Measurements from ENCODE around the gene GALNT7. TPM values are rescaled to one million over a fixed set of nuclear protein-coding genes. Genes with fewer than 3 reads are reported as not detected.

Gene GALNT7
- total and polyA plus RNA-seq, 4 donors = 0.65 to 13.0 (median 2.1) TPM

DNA sequence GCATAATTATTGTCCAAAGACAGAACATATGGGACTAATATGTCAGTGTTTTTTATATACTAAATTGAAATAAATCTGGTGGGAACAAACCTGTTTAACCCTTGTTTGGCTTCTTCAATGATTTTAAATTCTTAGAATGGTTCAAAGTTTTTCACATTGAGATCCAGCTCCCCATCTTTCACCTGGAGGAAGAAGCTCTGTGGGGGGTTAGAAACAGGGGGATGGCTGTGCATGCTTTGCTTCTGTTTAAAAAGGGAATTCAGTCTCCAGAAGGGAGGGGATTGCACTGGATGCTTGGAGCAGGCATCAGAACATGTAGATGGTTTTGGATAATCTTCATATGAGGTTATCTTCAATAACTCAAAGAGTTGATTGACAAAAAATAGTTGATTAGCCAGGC lies 72.1 kb downstream of the GALNT7 start (continued):
- TF ChIP-seq RXRA (IDR thresholded peaks at IDR 0.05) = no peak

DNA sequence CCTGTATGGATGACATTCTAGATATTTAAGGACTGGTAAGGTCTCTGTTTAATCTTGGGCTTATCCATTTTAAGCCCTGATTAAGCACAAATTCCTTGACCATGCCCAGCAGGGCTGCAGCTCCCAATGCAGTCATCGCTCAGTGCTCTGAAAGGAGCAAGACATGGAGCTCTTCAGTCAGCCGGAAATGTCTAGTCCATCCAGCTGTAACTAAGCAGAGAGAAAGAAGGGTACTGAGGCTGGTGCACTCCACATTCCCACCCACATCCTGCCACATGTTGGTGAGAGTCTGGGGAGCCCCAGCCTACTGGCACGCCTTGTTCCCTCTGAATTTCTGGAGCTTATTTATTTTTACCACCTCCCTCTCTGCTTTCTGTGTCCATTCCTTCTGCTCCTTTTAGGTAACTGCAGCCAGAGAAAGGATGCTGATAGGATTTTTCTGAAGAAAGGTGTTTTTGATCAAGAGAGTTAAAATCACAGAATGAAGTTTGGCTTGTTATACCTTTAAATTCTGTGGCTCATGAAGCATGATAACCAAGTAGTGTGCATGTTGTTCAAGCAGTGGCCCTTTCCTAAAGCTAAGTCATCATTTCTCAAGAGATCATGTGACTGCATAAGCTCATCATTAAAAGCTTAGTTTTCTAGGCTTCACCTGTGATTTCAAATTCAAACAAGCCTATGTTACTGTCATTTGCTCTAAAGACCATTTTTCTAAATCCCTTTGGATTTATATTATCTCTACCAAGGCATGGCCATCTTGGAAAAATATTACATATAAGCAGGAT lies 74.0 kb downstream of the GALNT7 start:
- Histone ChIP-seq H3K9me3 (ENCODE audit: control insufficient read depth in 4 of 4, low read length in 3 of 4) (no peaks in the 10 kb centered on the region), H3K27me3 (ENCODE audit: control insufficient read depth in 4 of 4, insufficient read depth in 4 of 4, low read length in 3 of 4) (peaks cover 0 to 4% (median 0%) of the 10 kb centered on the region in 4 donors), H3K4me1 (ENCODE audit: control insufficient read depth in 4 of 4, insufficient read depth in 4 of 4, low read length in 3 of 4) (no peaks in the 10 kb centered on the region), H3K4me3 (ENCODE audit: low read depth in 1 of 3, low read length in 3 of 3) (no peak overlapping the region), H3K36me3 (ENCODE audit: control insufficient read depth in 4 of 4, insufficient read depth in 3 of 4, low read depth in 1 of 4, low read length in 3 of 4) (no peaks in the 10 kb centered on the region), H3K9ac (ENCODE audit: low read depth in 1 of 2, low read length in 2 of 2) (no peak overlapping the region), H3K27ac (ENCODE audit: low read depth in 1 of 2, low read length in 2 of 2) (no peak overlapping the region)
- 91% methylated on average over 3 of the region's 3 CpGs for WGBS
- DNase-seq (ENCODE audit: low spot score) = no peak
- TF ChIP-seq HNF4G (IDR thresholded peaks at IDR 0.05) = no peak
- TF ChIP-seq RAD21 (IDR thresholded peaks at IDR 0.05) = no peak

DNA sequence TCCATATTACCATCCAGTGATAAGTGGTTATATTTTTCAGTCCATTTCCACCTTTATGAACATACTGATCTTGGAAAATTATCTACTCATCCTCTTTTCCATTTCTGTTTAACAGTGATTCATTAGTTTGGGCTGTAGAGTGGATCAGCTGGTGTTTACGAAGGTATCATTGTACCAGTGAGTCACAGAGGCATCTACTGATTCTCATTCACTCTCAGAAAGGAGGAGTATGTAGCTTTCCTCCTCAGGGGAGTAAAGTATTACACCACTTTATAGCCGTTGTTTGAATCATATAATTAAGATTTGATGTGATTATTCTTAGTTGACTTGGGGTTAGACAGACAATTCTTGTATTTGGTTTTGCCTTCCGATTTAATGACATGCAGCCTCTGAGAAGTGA lies 74.7 kb downstream of the GALNT7 start:
- Histone ChIP-seq H3K9me3 (ENCODE audit: control insufficient read depth in 4 of 4, low read length in 3 of 4) (no peaks in the 10 kb centered on the region), H3K27me3 (ENCODE audit: control insufficient read depth in 4 of 4, insufficient read depth in 4 of 4, low read length in 3 of 4) (peaks cover 0 to 4% (median 0%) of the 10 kb centered on the region in 4 donors), H3K36me3 (ENCODE audit: control insufficient read depth in 4 of 4, insufficient read depth in 3 of 4, low read depth in 1 of 4, low read length in 3 of 4) (no peaks in the 10 kb centered on the region), H3K4me1 (ENCODE audit: control insufficient read depth in 4 of 4, insufficient read depth in 4 of 4, low read length in 3 of 4) (no peaks in the 10 kb centered on the region), H3K27ac (ENCODE audit: low read depth in 1 of 2, low read length in 2 of 2) (no peak overlapping the region), H3K4me3 (ENCODE audit: low read depth in 1 of 3, low read length in 3 of 3) (no peak overlapping the region), H3K9ac (ENCODE audit: low read depth in 1 of 2, low read length in 2 of 2) (no peak overlapping the region)
- TF ChIP-seq FOXA2 (IDR thresholded peaks at IDR 0.05) (no peak), TAF1 (conservative IDR thresholded peaks at IDR 0.05) (no peak), JUND (IDR thresholded peaks at IDR 0.05) (no peak), SP1 (IDR thresholded peaks at IDR 0.05) (no peak), EGR1 (IDR thresholded peaks at IDR 0.05; ENCODE audit: low read depth in 2 of 2) (no peak), HNF4A (conservative IDR thresholded peaks at IDR 0.05) (no peak), GABPA (IDR thresholded peaks at IDR 0.05 in 1 of 2, conservative IDR thresholded peaks at IDR 0.05 in 1 of 2) (no peak), RAD21 (IDR thresholded peaks at IDR 0.05) (no peak), YY1 (IDR thresholded peaks at IDR 0.05) (no peak), FOXA1 (IDR thresholded peaks at IDR 0.05) (no peak), NR2F2 (IDR thresholded peaks at IDR 0.05) (no peak), HNF4G (IDR thresholded peaks at IDR 0.05) (no peak), RXRA (IDR thresholded peaks at IDR 0.05) (no peak)
- TF ChIP-seq, protein P1, sequence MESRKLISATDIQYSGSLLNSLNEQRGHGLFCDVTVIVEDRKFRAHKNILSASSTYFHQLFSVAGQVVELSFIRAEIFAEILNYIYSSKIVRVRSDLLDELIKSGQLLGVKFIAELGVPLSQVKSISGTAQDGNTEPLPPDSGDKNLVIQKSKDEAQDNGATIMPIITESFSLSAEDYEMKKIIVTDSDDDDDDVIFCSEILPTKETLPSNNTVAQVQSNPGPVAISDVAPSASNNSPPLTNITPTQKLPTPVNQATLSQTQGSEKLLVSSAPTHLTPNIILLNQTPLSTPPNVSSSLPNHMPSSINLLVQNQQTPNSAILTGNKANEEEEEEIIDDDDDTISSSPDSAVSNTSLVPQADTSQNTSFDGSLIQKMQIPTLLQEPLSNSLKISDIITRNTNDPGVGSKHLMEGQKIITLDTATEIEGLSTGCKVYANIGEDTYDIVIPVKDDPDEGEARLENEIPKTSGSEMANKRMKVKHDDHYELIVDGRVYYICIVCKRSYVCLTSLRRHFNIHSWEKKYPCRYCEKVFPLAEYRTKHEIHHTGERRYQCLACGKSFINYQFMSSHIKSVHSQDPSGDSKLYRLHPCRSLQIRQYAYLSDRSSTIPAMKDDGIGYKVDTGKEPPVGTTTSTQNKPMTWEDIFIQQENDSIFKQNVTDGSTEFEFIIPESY (IDR thresholded peaks at IDR 0.05) = no peak
- TF ChIP-seq, protein P2, sequence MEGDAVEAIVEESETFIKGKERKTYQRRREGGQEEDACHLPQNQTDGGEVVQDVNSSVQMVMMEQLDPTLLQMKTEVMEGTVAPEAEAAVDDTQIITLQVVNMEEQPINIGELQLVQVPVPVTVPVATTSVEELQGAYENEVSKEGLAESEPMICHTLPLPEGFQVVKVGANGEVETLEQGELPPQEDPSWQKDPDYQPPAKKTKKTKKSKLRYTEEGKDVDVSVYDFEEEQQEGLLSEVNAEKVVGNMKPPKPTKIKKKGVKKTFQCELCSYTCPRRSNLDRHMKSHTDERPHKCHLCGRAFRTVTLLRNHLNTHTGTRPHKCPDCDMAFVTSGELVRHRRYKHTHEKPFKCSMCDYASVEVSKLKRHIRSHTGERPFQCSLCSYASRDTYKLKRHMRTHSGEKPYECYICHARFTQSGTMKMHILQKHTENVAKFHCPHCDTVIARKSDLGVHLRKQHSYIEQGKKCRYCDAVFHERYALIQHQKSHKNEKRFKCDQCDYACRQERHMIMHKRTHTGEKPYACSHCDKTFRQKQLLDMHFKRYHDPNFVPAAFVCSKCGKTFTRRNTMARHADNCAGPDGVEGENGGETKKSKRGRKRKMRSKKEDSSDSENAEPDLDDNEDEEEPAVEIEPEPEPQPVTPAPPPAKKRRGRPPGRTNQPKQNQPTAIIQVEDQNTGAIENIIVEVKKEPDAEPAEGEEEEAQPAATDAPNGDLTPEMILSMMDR (IDR thresholded peaks at IDR 0.05; ENCODE audit: low read depth, low read length, missing input control) = no peak
- TF ChIP-seq, protein P3, sequence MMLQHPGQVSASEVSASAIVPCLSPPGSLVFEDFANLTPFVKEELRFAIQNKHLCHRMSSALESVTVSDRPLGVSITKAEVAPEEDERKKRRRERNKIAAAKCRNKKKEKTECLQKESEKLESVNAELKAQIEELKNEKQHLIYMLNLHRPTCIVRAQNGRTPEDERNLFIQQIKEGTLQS (IDR thresholded peaks at IDR 0.05) = no peak
- TF ChIP-seq, protein P4, sequence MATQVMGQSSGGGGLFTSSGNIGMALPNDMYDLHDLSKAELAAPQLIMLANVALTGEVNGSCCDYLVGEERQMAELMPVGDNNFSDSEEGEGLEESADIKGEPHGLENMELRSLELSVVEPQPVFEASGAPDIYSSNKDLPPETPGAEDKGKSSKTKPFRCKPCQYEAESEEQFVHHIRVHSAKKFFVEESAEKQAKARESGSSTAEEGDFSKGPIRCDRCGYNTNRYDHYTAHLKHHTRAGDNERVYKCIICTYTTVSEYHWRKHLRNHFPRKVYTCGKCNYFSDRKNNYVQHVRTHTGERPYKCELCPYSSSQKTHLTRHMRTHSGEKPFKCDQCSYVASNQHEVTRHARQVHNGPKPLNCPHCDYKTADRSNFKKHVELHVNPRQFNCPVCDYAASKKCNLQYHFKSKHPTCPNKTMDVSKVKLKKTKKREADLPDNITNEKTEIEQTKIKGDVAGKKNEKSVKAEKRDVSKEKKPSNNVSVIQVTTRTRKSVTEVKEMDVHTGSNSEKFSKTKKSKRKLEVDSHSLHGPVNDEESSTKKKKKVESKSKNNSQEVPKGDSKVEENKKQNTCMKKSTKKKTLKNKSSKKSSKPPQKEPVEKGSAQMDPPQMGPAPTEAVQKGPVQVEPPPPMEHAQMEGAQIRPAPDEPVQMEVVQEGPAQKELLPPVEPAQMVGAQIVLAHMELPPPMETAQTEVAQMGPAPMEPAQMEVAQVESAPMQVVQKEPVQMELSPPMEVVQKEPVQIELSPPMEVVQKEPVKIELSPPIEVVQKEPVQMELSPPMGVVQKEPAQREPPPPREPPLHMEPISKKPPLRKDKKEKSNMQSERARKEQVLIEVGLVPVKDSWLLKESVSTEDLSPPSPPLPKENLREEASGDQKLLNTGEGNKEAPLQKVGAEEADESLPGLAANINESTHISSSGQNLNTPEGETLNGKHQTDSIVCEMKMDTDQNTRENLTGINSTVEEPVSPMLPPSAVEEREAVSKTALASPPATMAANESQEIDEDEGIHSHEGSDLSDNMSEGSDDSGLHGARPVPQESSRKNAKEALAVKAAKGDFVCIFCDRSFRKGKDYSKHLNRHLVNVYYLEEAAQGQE (IDR thresholded peaks at IDR 0.05) = no peak
- no peak for DNase-seq (ENCODE audit: low spot score)
- WGBS = 82% methylated on average over 3 of the region's 3 CpGs
